SK-N-SH (cell line): ENCODE data around the gene RFC5. TPM values are rescaled to one million over a fixed set of nuclear protein-coding genes. Genes with fewer than 3 reads are reported as not detected.

Experiments
- CTCF ChIA-PET: fragments of 300-600, 350-600 bp; formaldehyde crosslinking; extraction: SDS; loops from one replicate; lab custom pipeline; 2021; lab: Yijun Ruan, JAX
- POLR2A ChIA-PET: fragments of 350-600 bp; sonication (Branson Sonifier 250); formaldehyde crosslinking; extraction: SDS; loops from one replicate; lab custom pipeline; 2020; ENCODE audit warnings: antibody characterized with exemption, inconsistent platforms; lab: Yijun Ruan, JAX
- DNase-seq: peaks from one replicate; pipeline ENCODE4 v3.0.0; 2012
- H2AFZ ChIP-seq: fragments of 200-600 bp; sonication (generic); 2 replicates; pipeline ENCODE4 v1.8.1; 2016; ENCODE audit warnings: antibody characterized with exemption, mild to moderate bottlenecking, low read depth
- H3F3A ChIP-seq: fragments of 200-600 bp; sonication (generic); replicated peaks from 2 replicates; pipeline ENCODE3; 2016; ENCODE audit warnings: antibody characterized with exemption, mild to moderate bottlenecking; ENCODE audit not compliant: insufficient read depth
- H3K27ac ChIP-seq, 2 experiments: fragments of 200-500 bp in 1 of 2; fragments of 200-600 bp in 1 of 2; sonication (Bioruptor generic) in 1 of 2; sonication (generic), shearing (Covaris generic) in 1 of 2; 2 replicates each; pipeline versions ENCODE4 v1.5.1 to v1.6.1; 2014 to 2016; ENCODE audit warnings: low read depth in 2 of 2, inconsistent platforms in 1 of 2, low read length in 1 of 2, mild to moderate bottlenecking in 1 of 2, mixed read lengths in 1 of 2
- H3K27me3 ChIP-seq: fragments of 200-600 bp; sonication (generic), shearing (Covaris generic); 2 replicates; pipeline ENCODE4 v1.6.1; 2016; ENCODE audit warnings: mixed run types; ENCODE audit not compliant: insufficient read depth
- H3K36me3 ChIP-seq, 2 experiments: fragments of 200-500 bp in 1 of 2; fragments of 200-600 bp in 1 of 2; sonication (Bioruptor generic) in 1 of 2; sonication (generic) in 1 of 2; replicated peaks in 1 of 2; 2 replicates each; pipeline versions ENCODE3 to v1.5.1; 2014 to 2016; ENCODE audit warnings: low read length in 1 of 2, mild to moderate bottlenecking in 1 of 2; ENCODE audit not compliant: insufficient read depth in 2 of 2, control insufficient read depth in 1 of 2
- H3K4me1 ChIP-seq, 2 experiments: fragments of 200-500 bp in 1 of 2; fragments of 200-600 bp in 1 of 2; sonication (Bioruptor generic) in 1 of 2; sonication (generic), shearing (Covaris generic) in 1 of 2; 2 replicates each; pipeline versions ENCODE4 v1.5.1 to v1.6.1; 2014 to 2016; ENCODE audit warnings: low read depth in 1 of 2, low read length in 1 of 2, mixed run types in 1 of 2; ENCODE audit not compliant: insufficient read depth in 2 of 2, control insufficient read depth in 1 of 2
- H3K4me2 ChIP-seq: fragments of 200-600 bp; sonication (generic), shearing (Covaris generic); 2 replicates; pipeline ENCODE4 v1.6.1; 2017; ENCODE audit warnings: mixed run types
- H3K4me3 ChIP-seq, 2 experiments: fragments of 200-500 bp in 1 of 2; fragments of 200-600 bp in 1 of 2; sonication (Bioruptor generic) in 1 of 2; sonication (generic), shearing (Covaris generic) in 1 of 2; 2 replicates each; pipeline versions ENCODE4 v1.5.1 to v1.8.1; 2014 to 2016; ENCODE audit warnings: low read depth in 2 of 2, inconsistent platforms in 1 of 2, low read length in 1 of 2, mild to moderate bottlenecking in 1 of 2, mixed read lengths in 1 of 2, moderate library complexity in 1 of 2
- H3K79me2 ChIP-seq: fragments of 200-600 bp; sonication (generic); 2 replicates; pipeline ENCODE4 v1.8.1; 2017; ENCODE audit warnings: mild to moderate bottlenecking; ENCODE audit not compliant: insufficient read depth
- H3K9ac ChIP-seq: fragments of 200-600 bp; sonication (generic); 2 replicates; pipeline ENCODE4 v1.6.1; 2017; ENCODE audit warnings: mixed run types
- H3K9me2 ChIP-seq: fragments of 200-600 bp; sonication (generic); 2 replicates; pipeline ENCODE4 v1.6.1; 2017; ENCODE audit warnings: mixed run types
- H3K9me3 ChIP-seq: fragments of 200-600 bp; sonication (generic); 2 replicates; pipeline ENCODE4 v1.6.1; 2017; ENCODE audit warnings: mixed run types, mild to moderate bottlenecking, moderate library complexity
- H4K20me1 ChIP-seq: fragments of 200-600 bp; sonication (generic); 2 replicates; pipeline ENCODE4 v1.6.1; 2017; ENCODE audit warnings: mild to moderate bottlenecking, mixed run types; ENCODE audit not compliant: insufficient read depth
- CHD2 ChIP-seq: fragments of 150-350 bp; IDR thresholded peaks from 2 replicates; pipeline ENCODE4 v1.6.1; 2018; ENCODE audit warnings: low read length; ENCODE audit not compliant: partially characterized antibody
- EZH2phosphoT487 ChIP-seq: fragments of 200-600 bp; sonication (generic); IDR thresholded peaks from 2 replicates; pipeline ENCODE4 v1.6.1; 2017; ENCODE audit warnings: low read depth, mixed run types, mild to moderate bottlenecking, antibody characterized with exemption, moderate library complexity, borderline replicate concordance
- FOSL2 ChIP-seq: IDR thresholded peaks from 2 replicates; pipeline ENCODE4 v1.4.0; 2012; ENCODE audit warnings: low read depth, mild to moderate bottlenecking, moderate library complexity, borderline replicate concordance
- FOXM1 ChIP-seq: IDR thresholded peaks from 2 replicates; pipeline ENCODE4 v1.4.0; 2012; ENCODE audit warnings: low read depth, mild to moderate bottlenecking
- GATA2 ChIP-seq: sonication (generic); formaldehyde crosslinking; IDR thresholded peaks from 2 replicates; pipeline ENCODE4 v1.5.0; 2020; ENCODE audit warnings: mild to moderate bottlenecking, missing genetic modification reagents
- JUND ChIP-seq: IDR thresholded peaks from 2 replicates; pipeline ENCODE4 v1.4.0; 2012
- MAX ChIP-seq: IDR thresholded peaks from 2 replicates; pipeline ENCODE4 v1.4.0; 2012; ENCODE audit warnings: low read depth
- NFIC ChIP-seq: IDR thresholded peaks from 2 replicates; pipeline ENCODE4 v1.4.0; 2012; ENCODE audit warnings: borderline replicate concordance
- NRF1 ChIP-seq: IDR thresholded peaks from 2 replicates; pipeline ENCODE4 v1.6.1; 2012; ENCODE audit warnings: low read depth, mild to moderate bottlenecking, low read length
- POLR2AphosphoS5 ChIP-seq: IDR thresholded peaks from 2 replicates; pipeline ENCODE4 v1.6.1; 2012; ENCODE audit warnings: low read depth, low read length
- RAD21 ChIP-seq: IDR thresholded peaks from 2 replicates; pipeline ENCODE4 v1.6.1; 2012; ENCODE audit warnings: mild to moderate bottlenecking, low read length
- RCOR1 ChIP-seq: fragments of 150-350 bp; IDR thresholded peaks from 2 replicates; pipeline ENCODE4 v1.6.1; 2017; ENCODE audit warnings: antibody characterized with exemption, low read length
- RFX5 ChIP-seq: IDR thresholded peaks from 2 replicates; pipeline ENCODE4 v1.6.1; 2012; ENCODE audit warnings: mild to moderate bottlenecking, improper control_type of control experiment, low read length
- SMC3 ChIP-seq: IDR thresholded peaks from 2 replicates; pipeline ENCODE4 v1.6.1; 2012; ENCODE audit warnings: low read depth, low read length, improper control_type of control experiment
- TAF1 ChIP-seq: IDR thresholded peaks from 2 replicates; pipeline ENCODE4 v1.6.1; 2012; ENCODE audit warnings: low read depth, mild to moderate bottlenecking, low read length, moderate library complexity, borderline replicate concordance
- USF2 ChIP-seq: fragments of 150-350 bp; IDR thresholded peaks from 2 replicates; pipeline ENCODE4 v1.6.1; 2017; ENCODE audit warnings: antibody characterized with exemption, low read length, low read depth, borderline replicate concordance
- ZBTB33 ChIP-seq: IDR thresholded peaks from 2 replicates; pipeline ENCODE4 v1.4.0; 2012; ENCODE audit warnings: low read depth, borderline replicate concordance
- WGBS: methylation state at CpG from one replicate; pipeline ENCODE4 v1.1.6; 2017; ENCODE audit warnings: low lambda C conversion rate; 5-methylcytosine and 5-hydroxymethylcytosine counted together
- polyA plus RNA-seq, 3 experiments: library from polyadenylated mRNA; depleted of rRNA; stranded (reverse); fragments of >200 nt; gene quantifications; 2 replicates each; pipeline ENCODE4 v1.2.3, GENCODE V29; 2012

RFC5 gene
- polyA plus RNA-seq, 1 of the 3 experiments (the other 2 are of a cell fraction): 15.3 TPM

- H3K79me2 ChIP-seq: no peaks in the 10 kb centered on the region
- WGBS: 87% methylated on average over 7 of the region's 7 CpGs
- no peak for TF ChIP-seq JUND
- TF ChIP-seq TAF1: no peak
- TF ChIP-seq USF2: no peak
- TF ChIP-seq FOSL2: no peak
- TF ChIP-seq RAD21: no peak
- TF ChIP-seq NRF1: no peak
- no peak for TF ChIP-seq RCOR1
- no peak for TF ChIP-seq FOXM1
- TF ChIP-seq SMC3: no peak
- no peak for TF ChIP-seq GATA2 (CRISPR knock-in tag)
- no peak for TF ChIP-seq NFIC
- no peak for TF ChIP-seq CHD2
- TF ChIP-seq EZH2phosphoT487: no peak
- TF ChIP-seq MAX: no peak
- no peak for TF ChIP-seq RFX5
- TF ChIP-seq ZBTB33: no peak
- CTCF ChIA-PET: interaction anchor here (0.8 to 10.2 kb wide), 3 partner anchors 39 to 182 kb away, joined by 3 to 137 read pairs (median 5); no protein-coding TSS in a partner anchor
- no peak overlapping the region for H3K27ac ChIP-seq
- H3F3A ChIP-seq: peaks cover 19% of the 10 kb centered on the region
- POLR2A ChIA-PET: no interaction called here
- no peaks in the 10 kb centered on the region for H3K9me3 ChIP-seq
- H3K4me3 ChIP-seq: no peak overlapping the region
- H3K9me2 ChIP-seq: no peaks in the 10 kb centered on the region
- no peak overlapping the region for H3K9ac ChIP-seq
- peaks cover 71 to 76% of the 10 kb centered on the region in 2 experiments for H3K36me3 ChIP-seq
- H3K4me2 ChIP-seq: no peak overlapping the region
- H2AFZ ChIP-seq: no peak overlapping the region
- H3K4me1 ChIP-seq: peaks cover 11 to 12% of the 10 kb centered on the region in 2 experiments; a peak in 2 of 4 replicates
- no peaks in the 10 kb centered on the region for H4K20me1 ChIP-seq
- DNase-seq: no peak
- no peaks in the 10 kb centered on the region for H3K27me3 ChIP-seq
Observed at GRCh38 chr12:118032188-118032587, 15.7 kb downstream of the RFC5 start.

GRCh38 chr12:118033323-118033722 is 16.8 kb downstream of the RFC5 start:
- Histone ChIP-seq H3K4me3 (no peak overlapping the region), H3K36me3 (peaks cover 81 to 84% of the 10 kb centered on the region in 2 experiments), H3K9ac (no peak overlapping the region)
- 34% methylated on average over 5 of the region's 5 CpGs for WGBS
- POLR2A ChIA-PET: no interaction called here
- CTCF ChIA-PET: interaction anchor here (0.8 to 10.2 kb wide), 3 partner anchors 41 to 183 kb away, joined by 3 to 137 read pairs (median 5); no protein-coding TSS in a partner anchor
- no peak for DNase-seq
- no peak for TF ChIP-seq POLR2AphosphoS5
- TF ChIP-seq, all 33 proteins: peak for 0
- Histone ChIP-seq H4K20me1 (no peaks in the 10 kb centered on the region), H3K27me3 (no peaks in the 10 kb centered on the region), H2AFZ (no peak overlapping the region), H3K9me3 (no peaks in the 10 kb centered on the region), H3K4me2 (no peak overlapping the region), H3K79me2 (no peaks in the 10 kb centered on the region), H3K4me1 (peaks cover 11 to 12% of the 10 kb centered on the region in 2 experiments; a peak in 2 of 4 replicates), H3K27ac (peak overlapping the region; percentile 36 to 48), H3F3A (peaks cover 19% of the 10 kb centered on the region), H3K9me2 (no peaks in the 10 kb centered on the region)
